NCI-H128 (cell line): ENCODE measurements around the gene KRTAP13-2.

ENCODE experiments used
- DNase-seq: peaks from one replicate; lab custom pipeline; 2025; ENCODE audit not compliant: unreplicated experiment; lab: John Stamatoyannopoulos, UW

Gene KRTAP13-2

GRCh38 chr21:30372139-30372770 is at the start of gene KRTAP13-2:
Gene KRTAP13-2 (minus strand): TSS chr21:30372271. CDS start chr21:30372213, 58 bp downstream.
- no peak for DNase-seq

GRCh38 chr21:30415993-30416392 is 43.9 kb upstream of the KRTAP13-2 start:
- no peak for DNase-seq

GRCh38 chr21:30408782-30409494 is 36.9 kb upstream of the KRTAP13-2 start:
- DNase-seq = peak; percentile 4

GRCh38 chr21:30395731-30396130 is 23.7 kb upstream of the KRTAP13-2 start, which contains the start of gene KRTAP13-1:
Gene KRTAP13-1 (plus strand): TSS chr21:30396031. CDS start chr21:30396087, 56 bp downstream.
- no peak for DNase-seq

- DNase-seq = no peak
Observed at GRCh38 chr21:30391492-30392025, 19.5 kb upstream of the KRTAP13-2 start.

GRCh38 chr21:30382201-30382600 is 10.1 kb upstream of the KRTAP13-2 start:
- no peak for DNase-seq

GRCh38 chr21:30355906-30356305 is 16.2 kb downstream of the KRTAP13-2 start:
- no peak for DNase-seq

- DNase-seq = no peak
Observed at GRCh38 chr21:30354308-30355005, 17.6 kb downstream of the KRTAP13-2 start.

- no peak for DNase-seq
Observed at GRCh38 chr21:30351534-30351933, 20.5 kb downstream of the KRTAP13-2 start.

GRCh38 chr21:30349572-30349971 is 22.5 kb downstream of the KRTAP13-2 start:
- no peak for DNase-seq

GRCh38 chr21:30348506-30348905 is 23.6 kb downstream of the KRTAP13-2 start, which contains the start of gene KRTAP23-1:
Gene KRTAP23-1 (minus strand): TSS chr21:30348606. CDS start chr21:30348606, 0 bp downstream.
- DNase-seq = no peak

- DNase-seq = no peak
Observed at GRCh38 chr21:30345014-30345413, 27.1 kb downstream of the KRTAP13-2 start.

- no peak for DNase-seq
Observed at GRCh38 chr21:30340714-30341573, 31.1 kb downstream of the KRTAP13-2 start.

- DNase-seq = no peak
Observed at GRCh38 chr21:30338717-30339116, 33.4 kb downstream of the KRTAP13-2 start.

GRCh38 chr21:30337772-30338171 is 34.3 kb downstream of the KRTAP13-2 start:
- DNase-seq = no peak

- no peak for DNase-seq
Observed at GRCh38 chr21:30337276-30337744, 34.8 kb downstream of the KRTAP13-2 start, which contains the start of gene KRTAP27-1. Gene KRTAP27-1 (minus strand): TSS chr21:30337694. CDS start chr21:30337668, 26 bp downstream.

GRCh38 chr21:30336596-30336995 is 35.5 kb downstream of the KRTAP13-2 start:
- no peak for DNase-seq

- DNase-seq = no peak
Observed at GRCh38 chr21:30333736-30334135, 38.3 kb downstream of the KRTAP13-2 start.

- DNase-seq = no peak
Observed at GRCh38 chr21:30332681-30333080, 39.4 kb downstream of the KRTAP13-2 start.

- DNase-seq = no peak
Observed at GRCh38 chr21:30329203-30329875, 42.7 kb downstream of the KRTAP13-2 start.
